ENCODE measurements around the gene SRR.
"Not testable (repeated sequence)": the region's sequence is repeated elsewhere in the genome, so short reads cannot be mapped to it uniquely, and the experiment has no call there.

- TF ChIP-seq YY1 (IDR thresholded peaks at IDR 0.05; ENCODE audit: insufficient read depth, insufficient read length); ZNF274 (IDR thresholded peaks at IDR 0.05; ENCODE audit: low read depth, low read length); SUZ12 (IDR thresholded peaks at IDR 0.05; ENCODE audit: extremely low read depth, insufficient read depth, insufficient read length): not testable (repeated sequence)
These were observed 38.6 kb upstream of the SRR start for GRCh38 chr17:2265166-2265565.
